DMS79 treated with DMSO at 0.1 percent for 48 hours (cell line): Measurements from ENCODE around the gene PLCB4.

ENCODE experiments used
- DNase-seq: peaks from one replicate; lab custom pipeline; 2025; lab: John Stamatoyannopoulos, UW

PLCB4 gene

DNA sequence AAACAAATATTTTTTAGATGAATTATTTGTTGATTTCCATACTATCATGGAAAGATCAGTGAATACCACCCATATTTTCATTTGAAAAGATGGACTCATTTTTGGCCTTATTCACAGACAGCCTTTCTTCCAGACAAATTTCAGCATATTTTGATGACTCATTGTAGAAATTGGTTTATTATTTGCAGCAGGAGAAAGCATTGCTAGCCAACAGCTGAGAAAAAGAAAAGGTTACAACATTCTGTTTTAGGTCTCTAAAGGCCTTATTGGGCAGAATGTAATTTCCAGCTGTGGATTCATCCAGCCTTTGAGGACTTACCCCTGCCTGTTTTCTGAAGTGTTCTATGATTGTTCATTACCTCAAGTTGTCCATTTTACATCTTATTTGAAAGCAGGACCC lies 201.9 kb downstream of the PLCB4 start:
- no peak for DNase-seq

DNA sequence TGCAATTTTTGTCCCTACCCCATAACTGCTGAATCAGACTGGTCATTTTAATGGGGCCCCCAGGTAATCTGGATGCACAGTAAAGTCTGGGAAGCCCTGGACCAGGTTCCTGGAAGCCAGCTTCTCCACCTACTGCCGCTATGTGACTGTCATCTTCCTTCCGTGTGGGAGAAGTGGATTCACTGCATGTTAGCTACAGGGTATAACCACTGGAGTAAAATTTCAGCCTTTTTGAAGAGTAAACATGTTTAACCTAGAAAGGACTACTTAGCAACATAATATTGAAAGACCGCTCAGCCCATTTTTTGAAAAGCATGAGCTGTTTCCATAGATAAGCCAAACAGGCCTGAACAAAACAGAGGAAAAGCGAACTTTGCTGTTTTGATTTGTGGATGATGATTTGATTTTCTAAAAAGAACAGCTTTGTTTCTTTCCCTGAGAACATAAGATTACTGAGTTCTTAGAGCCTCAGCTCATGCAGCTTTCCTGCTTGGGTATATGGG lies 208.1 kb downstream of the PLCB4 start:
- DNase-seq, result no peak

DNA sequence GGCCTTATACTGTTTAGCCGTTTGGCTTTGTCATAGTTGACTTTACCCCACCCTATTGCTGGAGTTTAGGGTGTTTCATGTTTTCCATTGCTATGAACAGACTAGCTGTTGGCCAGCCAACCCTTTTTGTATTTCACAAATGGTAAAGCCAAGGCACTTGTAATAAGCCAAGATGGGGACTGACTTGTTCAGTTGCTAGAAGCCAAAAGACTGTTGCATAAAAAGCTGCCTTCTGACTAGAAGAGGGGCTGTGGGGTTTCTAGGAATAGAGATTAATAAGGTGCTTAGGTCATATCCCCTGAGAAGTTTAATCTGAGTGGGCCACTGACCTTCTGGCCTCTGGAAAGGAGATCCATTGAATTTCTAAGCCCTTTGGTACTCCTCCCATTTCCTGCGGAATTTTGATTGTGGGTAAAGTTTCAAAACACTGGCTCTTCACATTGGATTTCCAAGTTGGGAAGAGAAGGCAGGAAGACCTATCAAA lies 211.1 kb downstream of the PLCB4 start:
- no peak for DNase-seq

DNA sequence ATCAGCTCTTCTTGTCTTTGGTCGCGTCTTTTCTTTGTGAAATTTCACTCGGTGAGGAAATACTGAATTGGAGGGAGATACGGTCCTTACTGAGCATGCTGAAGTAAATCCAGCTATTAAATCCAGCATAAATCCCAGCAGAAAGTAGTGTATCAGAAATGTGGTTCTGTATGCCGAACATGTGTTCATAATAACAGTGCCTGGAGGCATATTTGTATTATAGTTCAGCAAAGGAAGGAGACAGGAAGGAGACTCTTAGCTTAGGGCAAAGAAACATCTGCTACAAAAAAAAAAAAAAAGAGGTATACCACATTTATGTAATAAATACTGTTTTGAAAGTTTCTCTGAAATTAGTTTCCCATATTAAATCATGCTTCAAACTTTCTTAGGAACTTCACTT lies 211.8 kb downstream of the PLCB4 start:
- no peak for DNase-seq

- DNase-seq, result no peak
Measured at GRCh38 chr20:9281803-9282202, 212.9 kb downstream of the PLCB4 start.

- no peak for DNase-seq
Measured at GRCh38 chr20:9285617-9286016, 216.7 kb downstream of the PLCB4 start.

GRCh38 chr20:9286501-9287461 lies 217.9 kb downstream of the PLCB4 start:
- DNase-seq, result no peak

DNA sequence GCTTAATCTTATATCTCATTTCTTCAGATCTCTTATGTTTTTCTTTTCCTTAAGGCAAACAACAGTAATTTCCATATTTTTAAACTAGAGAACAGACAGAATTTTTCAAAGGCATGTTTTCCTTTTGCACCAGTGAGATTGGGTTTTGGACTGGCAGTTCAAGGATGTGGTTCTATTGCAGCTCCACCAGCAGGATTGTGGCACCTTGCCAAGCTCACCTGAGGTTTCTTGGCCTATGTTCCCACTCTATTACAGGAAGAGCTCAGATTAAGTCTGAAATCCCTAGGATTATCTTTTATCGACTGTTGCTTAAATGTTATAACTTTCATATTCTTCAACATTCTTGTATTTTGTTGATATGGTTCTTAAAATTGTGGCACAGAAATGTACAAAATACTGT lies 218.9 kb downstream of the PLCB4 start:
- DNase-seq, result no peak

DNA sequence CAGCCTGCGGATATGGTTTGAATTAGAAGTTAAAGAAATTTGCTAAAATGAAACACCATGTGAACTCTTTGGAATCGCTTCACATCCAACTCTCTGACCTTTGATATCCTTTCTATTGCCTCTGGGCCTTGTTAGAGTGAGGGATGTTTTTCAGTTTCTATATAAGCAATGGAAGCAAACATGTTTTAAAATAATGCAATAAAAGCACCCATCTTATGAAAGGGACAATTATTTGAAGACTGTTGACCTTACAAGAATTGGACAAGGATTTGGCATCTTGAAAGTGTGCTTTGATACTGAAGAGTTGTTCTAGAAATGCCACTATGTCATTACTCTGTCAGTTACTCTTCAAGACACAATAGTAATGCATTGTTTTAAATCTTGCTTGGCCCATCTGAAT lies 221.4 kb downstream of the PLCB4 start:
- no peak for DNase-seq

- DNase-seq, result no peak
Measured at GRCh38 chr20:9293145-9293544, 224.3 kb downstream of the PLCB4 start.

- no peak for DNase-seq
Measured at GRCh38 chr20:9294041-9294440, 225.2 kb downstream of the PLCB4 start.

DNA sequence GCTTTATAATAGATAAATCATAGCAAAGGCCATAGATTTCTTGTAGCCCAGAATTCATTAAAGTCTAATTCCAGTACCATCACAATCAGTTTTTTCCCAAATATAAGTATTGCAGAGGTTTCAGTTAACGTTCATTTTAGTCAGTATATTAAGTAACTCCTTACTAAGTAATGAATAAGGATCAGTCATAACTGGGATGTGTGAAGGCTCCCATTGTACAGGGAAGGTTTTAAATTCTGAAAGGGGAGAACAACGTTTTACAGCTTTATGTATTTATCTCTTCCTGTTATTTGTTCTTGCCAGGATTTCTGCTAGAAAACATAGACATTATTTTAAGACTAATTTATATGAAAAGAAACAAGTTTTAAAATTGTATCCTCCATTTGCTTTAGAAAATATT lies 230.0 kb downstream of the PLCB4 start:
- no peak for DNase-seq

DNA sequence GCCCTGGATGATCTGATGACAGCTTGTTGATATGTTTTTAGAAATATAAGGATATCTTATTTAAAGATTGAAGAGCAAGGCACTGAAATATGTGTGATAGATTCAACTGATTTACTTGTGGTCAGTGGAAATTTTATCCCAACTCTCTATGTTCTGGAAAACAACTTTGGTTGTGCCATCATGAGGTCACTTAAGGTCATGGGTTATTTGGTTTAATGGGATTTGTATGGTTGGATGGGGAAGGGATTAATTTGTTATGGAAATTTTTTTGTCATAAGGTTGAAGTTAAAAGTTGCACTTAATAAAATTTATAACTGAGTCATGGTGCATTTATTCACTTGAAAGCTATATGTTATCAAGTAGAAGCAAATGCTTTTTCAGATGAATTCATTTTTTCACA lies 231.2 kb downstream of the PLCB4 start:
- DNase-seq, result no peak

DNA sequence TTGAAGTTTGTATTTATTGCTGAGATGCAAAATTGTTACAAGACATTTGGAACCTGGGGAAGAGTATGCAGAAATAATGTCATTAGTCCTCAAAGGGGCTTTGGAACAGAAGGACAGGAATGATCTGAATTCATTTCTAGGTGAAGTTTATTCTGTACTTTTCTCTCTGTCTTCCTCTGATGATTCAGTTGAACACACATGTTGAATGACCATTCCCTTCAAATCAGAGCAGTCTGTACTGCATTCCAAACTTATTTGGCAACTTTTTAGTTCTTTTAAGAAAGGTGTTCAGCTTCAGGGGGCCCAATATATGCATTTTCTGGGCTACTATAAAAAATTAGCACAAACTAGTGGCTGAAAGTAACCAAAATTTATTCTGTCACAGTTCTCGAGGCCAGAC lies 231.6 kb downstream of the PLCB4 start:
- no peak for DNase-seq

GRCh38 chr20:9301129-9302090 lies 232.5 kb downstream of the PLCB4 start:
- DNase-seq, result no peak

GRCh38 chr20:9302091-9302462 lies 233.2 kb downstream of the PLCB4 start:
- no peak for DNase-seq

DNA sequence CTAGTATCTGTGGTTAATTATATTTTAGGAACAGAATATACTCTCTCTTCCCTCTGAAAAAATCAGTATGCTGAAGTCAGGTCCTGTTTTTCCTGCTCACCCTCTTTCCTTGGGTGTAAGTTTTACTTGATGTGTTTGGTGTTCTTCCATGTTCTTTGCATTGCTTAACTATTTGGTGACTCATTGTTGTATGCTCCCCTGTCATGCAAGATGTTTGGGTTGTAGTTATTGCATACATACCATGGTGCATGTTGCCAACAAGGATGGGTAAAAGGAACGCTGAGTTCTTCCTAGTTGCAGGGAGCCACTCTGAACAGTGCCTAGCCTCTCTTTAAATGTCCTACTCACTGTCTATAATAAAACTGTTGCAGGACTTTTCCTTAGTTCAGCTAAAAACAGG lies 237.6 kb downstream of the PLCB4 start:
- no peak for DNase-seq

DNA sequence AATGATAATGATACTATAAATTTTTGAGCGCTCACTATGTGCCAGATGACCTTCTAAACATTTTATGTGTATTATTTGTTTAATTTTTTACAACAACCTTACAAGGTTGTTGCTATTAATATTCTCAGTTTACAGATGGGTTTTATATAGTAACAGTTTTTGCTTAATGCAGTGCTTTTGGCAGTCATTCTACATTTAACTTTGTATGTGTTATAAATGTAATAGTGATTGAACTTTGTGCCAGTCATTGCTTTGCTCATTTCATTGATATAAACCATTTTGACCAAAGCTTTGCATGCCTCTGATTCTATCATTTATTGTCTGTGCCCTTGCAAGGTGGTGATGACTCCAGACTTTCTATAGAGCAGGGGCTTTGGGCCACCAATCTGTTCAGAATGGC lies 239.2 kb downstream of the PLCB4 start:
- DNase-seq, result no peak

- DNase-seq, result no peak
Measured at GRCh38 chr20:9311132-9311531, 242.2 kb downstream of the PLCB4 start.

- DNase-seq, result no peak
Measured at GRCh38 chr20:9319687-9320384, 250.9 kb downstream of the PLCB4 start.

GRCh38 chr20:9321007-9321406 lies 252.1 kb downstream of the PLCB4 start:
- no peak for DNase-seq

DNA sequence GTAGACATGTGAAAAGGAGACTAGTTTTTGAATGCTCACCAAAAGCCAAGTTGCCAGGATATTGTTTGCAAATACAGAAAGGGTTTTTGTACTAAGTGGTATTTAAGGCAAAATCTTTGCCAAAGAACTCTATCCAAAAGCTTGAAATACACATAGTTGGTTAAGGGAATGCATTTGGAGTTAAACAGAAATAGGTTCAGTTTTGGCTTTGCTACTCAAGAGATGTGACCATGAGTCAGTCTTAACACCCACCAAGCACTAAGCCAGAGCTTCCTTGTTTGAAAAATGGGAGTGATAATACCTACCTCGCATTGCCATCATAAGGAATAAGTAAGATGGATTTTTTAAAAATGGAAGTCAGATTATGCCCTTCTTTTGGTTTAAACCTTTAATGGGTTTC lies 253.8 kb downstream of the PLCB4 start:
- no peak for DNase-seq
